ENCODE data around the gene GULP1. TPM values are rescaled to one million over a fixed set of nuclear protein-coding genes. Genes with fewer than 3 reads are reported as not detected.

Gene GULP1
- total RNA-seq, 1 experiment from 2014 or later = 76.0 TPM

DNA sequence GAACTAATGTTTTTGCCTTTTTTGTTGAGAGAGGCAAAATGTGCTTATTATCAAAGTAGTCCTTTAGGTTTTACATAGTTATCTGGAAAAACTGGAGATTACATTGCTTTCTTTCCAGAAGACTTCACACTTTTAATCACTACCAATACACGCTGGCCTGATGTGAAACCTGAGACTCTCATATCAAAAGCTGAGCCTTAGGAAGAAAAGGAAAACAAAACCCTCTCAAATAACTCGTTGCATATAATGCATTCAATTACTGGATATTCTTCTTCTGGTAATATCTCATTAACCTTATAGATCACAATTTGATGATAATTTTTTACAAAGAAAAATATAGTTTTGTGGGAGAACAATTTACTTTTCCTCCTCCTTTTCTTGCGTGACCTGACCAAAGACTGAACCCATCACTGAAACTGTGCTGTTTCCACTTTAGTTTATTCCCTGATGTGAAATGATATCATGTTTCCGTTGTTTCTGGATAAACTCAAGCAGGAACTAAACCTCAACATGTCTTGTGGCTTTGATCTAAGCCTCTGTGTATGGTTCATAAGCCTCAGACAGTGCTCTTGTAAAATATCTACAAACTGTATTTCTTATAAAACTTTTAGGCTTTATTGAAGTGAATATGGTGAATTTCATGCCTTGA, 332.4 kb downstream of the GULP1 start:
- ATAC-seq = no peak
- Histone ChIP-seq H4K20me1 (ENCODE audit: insufficient read depth) (no peaks in the 10 kb centered on the region), H3K9ac (ENCODE audit: low read length) (no peak overlapping the region), H3K36me3 (ENCODE audit: control insufficient read depth in 1 of 2, insufficient read depth in 2 of 2, low read length in 2 of 2) (no peaks in the 10 kb centered on the region), H3K27me3 (ENCODE audit: insufficient read depth, low read length) (no peaks in the 10 kb centered on the region), H3K9me2 (ENCODE audit: insufficient read depth) (no peaks in the 10 kb centered on the region), H3K9me3 (ENCODE audit: control insufficient read depth in 1 of 2, insufficient read depth in 1 of 2, low read depth in 1 of 2, low read length in 2 of 2) (no peaks in the 10 kb centered on the region), H3K4me3 (replicated peaks in 1 of 2; ENCODE audit: low read depth in 1 of 2, low read length in 2 of 2) (no peak overlapping the region), H3K79me2 (ENCODE audit: insufficient read depth, low read length) (no peaks in the 10 kb centered on the region), H3K4me1 (ENCODE audit: control insufficient read depth in 1 of 2, insufficient read depth in 2 of 2, low read length in 2 of 2) (no peaks in the 10 kb centered on the region), H2AFZ (ENCODE audit: low read depth, low read length, poor library complexity, severe bottlenecking) (no peak overlapping the region), H3K27ac (ENCODE audit: low read depth, low read length) (no peak overlapping the region), H3K4me2 (ENCODE audit: low read length) (no peak overlapping the region)
- TF ChIP-seq SIN3A (IDR thresholded peaks at IDR 0.05; ENCODE audit: low read depth) = no peak
- TF ChIP-seq RAD21 (IDR thresholded peaks at IDR 0.05; ENCODE audit: low read depth) = no peak
- no peak for TF ChIP-seq YY1 (IDR thresholded peaks at IDR 0.05; ENCODE audit: extremely low read depth, insufficient replicate concordance, low read depth, low read length)
- no peak for TF ChIP-seq EZH2phosphoT487 (IDR thresholded peaks at IDR 0.05; ENCODE audit: borderline replicate concordance)
- TF ChIP-seq, protein P1, sequence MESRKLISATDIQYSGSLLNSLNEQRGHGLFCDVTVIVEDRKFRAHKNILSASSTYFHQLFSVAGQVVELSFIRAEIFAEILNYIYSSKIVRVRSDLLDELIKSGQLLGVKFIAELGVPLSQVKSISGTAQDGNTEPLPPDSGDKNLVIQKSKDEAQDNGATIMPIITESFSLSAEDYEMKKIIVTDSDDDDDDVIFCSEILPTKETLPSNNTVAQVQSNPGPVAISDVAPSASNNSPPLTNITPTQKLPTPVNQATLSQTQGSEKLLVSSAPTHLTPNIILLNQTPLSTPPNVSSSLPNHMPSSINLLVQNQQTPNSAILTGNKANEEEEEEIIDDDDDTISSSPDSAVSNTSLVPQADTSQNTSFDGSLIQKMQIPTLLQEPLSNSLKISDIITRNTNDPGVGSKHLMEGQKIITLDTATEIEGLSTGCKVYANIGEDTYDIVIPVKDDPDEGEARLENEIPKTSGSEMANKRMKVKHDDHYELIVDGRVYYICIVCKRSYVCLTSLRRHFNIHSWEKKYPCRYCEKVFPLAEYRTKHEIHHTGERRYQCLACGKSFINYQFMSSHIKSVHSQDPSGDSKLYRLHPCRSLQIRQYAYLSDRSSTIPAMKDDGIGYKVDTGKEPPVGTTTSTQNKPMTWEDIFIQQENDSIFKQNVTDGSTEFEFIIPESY (IDR thresholded peaks at IDR 0.05; ENCODE audit: extremely low read depth, insufficient replicate concordance, low read length) = no peak
- TF ChIP-seq EGR1 (IDR thresholded peaks at IDR 0.05; ENCODE audit: low read depth) = no peak
- no peak for TF ChIP-seq CBX3 (IDR thresholded peaks at IDR 0.05; ENCODE audit: low read depth)
- no peak for TF ChIP-seq TCF7L2 (IDR thresholded peaks at IDR 0.05; ENCODE audit: borderline replicate concordance, extremely low read depth, insufficient read depth, insufficient read length)
- TF ChIP-seq, protein P2, sequence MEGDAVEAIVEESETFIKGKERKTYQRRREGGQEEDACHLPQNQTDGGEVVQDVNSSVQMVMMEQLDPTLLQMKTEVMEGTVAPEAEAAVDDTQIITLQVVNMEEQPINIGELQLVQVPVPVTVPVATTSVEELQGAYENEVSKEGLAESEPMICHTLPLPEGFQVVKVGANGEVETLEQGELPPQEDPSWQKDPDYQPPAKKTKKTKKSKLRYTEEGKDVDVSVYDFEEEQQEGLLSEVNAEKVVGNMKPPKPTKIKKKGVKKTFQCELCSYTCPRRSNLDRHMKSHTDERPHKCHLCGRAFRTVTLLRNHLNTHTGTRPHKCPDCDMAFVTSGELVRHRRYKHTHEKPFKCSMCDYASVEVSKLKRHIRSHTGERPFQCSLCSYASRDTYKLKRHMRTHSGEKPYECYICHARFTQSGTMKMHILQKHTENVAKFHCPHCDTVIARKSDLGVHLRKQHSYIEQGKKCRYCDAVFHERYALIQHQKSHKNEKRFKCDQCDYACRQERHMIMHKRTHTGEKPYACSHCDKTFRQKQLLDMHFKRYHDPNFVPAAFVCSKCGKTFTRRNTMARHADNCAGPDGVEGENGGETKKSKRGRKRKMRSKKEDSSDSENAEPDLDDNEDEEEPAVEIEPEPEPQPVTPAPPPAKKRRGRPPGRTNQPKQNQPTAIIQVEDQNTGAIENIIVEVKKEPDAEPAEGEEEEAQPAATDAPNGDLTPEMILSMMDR (IDR thresholded peaks at IDR 0.05 in 2 of 3, conservative IDR thresholded peaks at IDR 0.05 in 1 of 3; ENCODE audit: borderline replicate concordance in 1 of 3, insufficient read depth in 1 of 3, low read depth in 2 of 3, low read length in 2 of 3) = no peak
- no peak for TF ChIP-seq ELF1 (IDR thresholded peaks at IDR 0.05; ENCODE audit: borderline replicate concordance, low read depth)
- TF ChIP-seq, protein P3, sequence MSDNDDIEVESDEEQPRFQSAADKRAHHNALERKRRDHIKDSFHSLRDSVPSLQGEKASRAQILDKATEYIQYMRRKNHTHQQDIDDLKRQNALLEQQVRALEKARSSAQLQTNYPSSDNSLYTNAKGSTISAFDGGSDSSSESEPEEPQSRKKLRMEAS (IDR thresholded peaks at IDR 0.05) = no peak
- TF ChIP-seq ZNF274 (IDR thresholded peaks at IDR 0.05; ENCODE audit: low read depth, low read length) = no peak
- TF ChIP-seq, protein P4, sequence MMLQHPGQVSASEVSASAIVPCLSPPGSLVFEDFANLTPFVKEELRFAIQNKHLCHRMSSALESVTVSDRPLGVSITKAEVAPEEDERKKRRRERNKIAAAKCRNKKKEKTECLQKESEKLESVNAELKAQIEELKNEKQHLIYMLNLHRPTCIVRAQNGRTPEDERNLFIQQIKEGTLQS (IDR thresholded peaks at IDR 0.05) = no peak
- no peak for TF ChIP-seq SP1 (IDR thresholded peaks at IDR 0.05; ENCODE audit: low read depth)
- intact Hi-C loops (cut with micrococcal nuclease) = no loop called here
- RAD21 ChIA-PET (ENCODE audit: low non-redundant PET in 1 of 2, low total read pairs in 2 of 2, uncharacterized antibody in 2 of 2, unreplicated experiment in 2 of 2) = no interaction called here
- CTCF ChIA-PET = no interaction called here
- POLR2A ChIA-PET = no interaction called here
- no TSS peak for BruUV-seq (replicated peaks)
- no peak for DNase-seq (ENCODE audit: low read depth, low spot score)
